Loucy (cell line): ENCODE measurements around the gene STPG2.

ENCODE experiments used
- H2AFZ ChIP-seq: fragments of 200-600 bp; sonication (generic); 2 replicates; pipeline ENCODE4 v1.6.0; 2016; ENCODE audit warnings: antibody characterized with exemption, mild to moderate bottlenecking, low read length, moderate library complexity
- H3F3A ChIP-seq: fragments of 200-600 bp; 2 replicates; pipeline ENCODE4 v1.6.0; 2016; ENCODE audit warnings: antibody characterized with exemption, low read depth, mild to moderate bottlenecking
- H3K27me3 ChIP-seq: fragments of 200-600 bp; sonication (generic); 2 replicates; pipeline ENCODE4 v1.6.1; 2014; ENCODE audit warnings: low read length, mild to moderate bottlenecking; ENCODE audit not compliant: insufficient read depth, poor library complexity, severe bottlenecking
- H3K36me3 ChIP-seq: fragments of 200-600 bp; sonication (generic); 2 replicates; pipeline ENCODE4 v1.6.1; 2016; ENCODE audit warnings: low read length; ENCODE audit not compliant: insufficient read depth
- H3K4me1 ChIP-seq: fragments of 200-600 bp; sonication (generic); 2 replicates; pipeline ENCODE4 v1.5.1; 2014; ENCODE audit warnings: low read length, mild to moderate bottlenecking; ENCODE audit not compliant: insufficient read depth, poor library complexity, severe bottlenecking
- H3K4me2 ChIP-seq: fragments of 200-600 bp; sonication (generic); 2 replicates; pipeline ENCODE4 v1.6.0; 2014; ENCODE audit warnings: antibody characterized with exemption, low read length, low read depth, mild to moderate bottlenecking; ENCODE audit not compliant: poor library complexity, severe bottlenecking
- H3K4me3 ChIP-seq: fragments of 200-600 bp; sonication (generic); 2 replicates; pipeline ENCODE4 v1.5.1; 2014; ENCODE audit warnings: low read length, mild to moderate bottlenecking, mixed read lengths; ENCODE audit not compliant: poor library complexity, severe bottlenecking
- H3K79me2 ChIP-seq: fragments of 200-600 bp; sonication (generic); 2 replicates; pipeline ENCODE4 v1.6.1; 2014; ENCODE audit warnings: low read length; ENCODE audit not compliant: insufficient read depth
- H3K9ac ChIP-seq: fragments of 200-600 bp; sonication (generic); 2 replicates; pipeline ENCODE4 v1.6.0; 2014; ENCODE audit warnings: mild to moderate bottlenecking, low read depth, low read length, moderate library complexity; ENCODE audit not compliant: poor library complexity, severe bottlenecking
- H3K9me2 ChIP-seq: fragments of 200-600 bp; sonication (generic); replicated peaks from 2 replicates; pipeline ENCODE4 v1.6.1; 2016; ENCODE audit warnings: low read depth, low read length, mixed read lengths
- H3K9me3 ChIP-seq: fragments of 200-600 bp; sonication (generic); 2 replicates; pipeline ENCODE4 v1.6.1; 2014; ENCODE audit warnings: mild to moderate bottlenecking, antibody characterized with exemption, low read length, low read depth; ENCODE audit not compliant: insufficient read depth
- H4K20me1 ChIP-seq: fragments of 200-600 bp; sonication (generic); 2 replicates; pipeline ENCODE4 v1.6.0; 2014; ENCODE audit warnings: antibody characterized with exemption, low read length, mild to moderate bottlenecking; ENCODE audit not compliant: insufficient read depth, poor library complexity, severe bottlenecking
- EZH2phosphoT487 ChIP-seq: fragments of 200-600 bp; IDR thresholded peaks from 2 replicates; pipeline ENCODE4 v1.6.1; 2018; ENCODE audit warnings: antibody characterized with exemption, mild to moderate bottlenecking, moderate library complexity, borderline replicate concordance
- TF ChIP-seq, protein P1 (sequence below): fragments of 200-600 bp; sonication (generic); conservative IDR thresholded peaks from 2 replicates; pipeline ENCODE4 v1.5.1; 2014; ENCODE audit warnings: mild to moderate bottlenecking, antibody characterized with exemption, low read length

The STPG2 gene

GRCh38 chr4:97851115-97851514 lies 292.2 kb downstream of the STPG2 start:
- peaks cover 5% of the 10 kb centered on the region; the same call in 1 of the 2 replicates for H3K9me2 ChIP-seq
- no peaks in the 10 kb centered on the region for H3K36me3 ChIP-seq
- H3K4me2 ChIP-seq = no peak overlapping the region
- no peak overlapping the region for H3K4me3 ChIP-seq
- no peaks in the 10 kb centered on the region for H3K27me3 ChIP-seq
- H3K4me1 ChIP-seq = no peaks in the 10 kb centered on the region
- no peaks in the 10 kb centered on the region for H3K79me2 ChIP-seq
- no peak overlapping the region for H3K9ac ChIP-seq
- H2AFZ ChIP-seq = no peak overlapping the region
- TF ChIP-seq EZH2phosphoT487 = no peak
- TF ChIP-seq, protein P1, sequence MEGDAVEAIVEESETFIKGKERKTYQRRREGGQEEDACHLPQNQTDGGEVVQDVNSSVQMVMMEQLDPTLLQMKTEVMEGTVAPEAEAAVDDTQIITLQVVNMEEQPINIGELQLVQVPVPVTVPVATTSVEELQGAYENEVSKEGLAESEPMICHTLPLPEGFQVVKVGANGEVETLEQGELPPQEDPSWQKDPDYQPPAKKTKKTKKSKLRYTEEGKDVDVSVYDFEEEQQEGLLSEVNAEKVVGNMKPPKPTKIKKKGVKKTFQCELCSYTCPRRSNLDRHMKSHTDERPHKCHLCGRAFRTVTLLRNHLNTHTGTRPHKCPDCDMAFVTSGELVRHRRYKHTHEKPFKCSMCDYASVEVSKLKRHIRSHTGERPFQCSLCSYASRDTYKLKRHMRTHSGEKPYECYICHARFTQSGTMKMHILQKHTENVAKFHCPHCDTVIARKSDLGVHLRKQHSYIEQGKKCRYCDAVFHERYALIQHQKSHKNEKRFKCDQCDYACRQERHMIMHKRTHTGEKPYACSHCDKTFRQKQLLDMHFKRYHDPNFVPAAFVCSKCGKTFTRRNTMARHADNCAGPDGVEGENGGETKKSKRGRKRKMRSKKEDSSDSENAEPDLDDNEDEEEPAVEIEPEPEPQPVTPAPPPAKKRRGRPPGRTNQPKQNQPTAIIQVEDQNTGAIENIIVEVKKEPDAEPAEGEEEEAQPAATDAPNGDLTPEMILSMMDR = no peak
- no peaks in the 10 kb centered on the region for H3K9me3 ChIP-seq
- no peaks in the 10 kb centered on the region for H4K20me1 ChIP-seq
- no peaks in the 10 kb centered on the region for H3F3A ChIP-seq

- Histone ChIP-seq H3K9me2 (peaks cover 5% of the 10 kb centered on the region; the same call in 1 of the 2 replicates), H4K20me1 (no peaks in the 10 kb centered on the region), H3F3A (no peaks in the 10 kb centered on the region), H3K36me3 (no peaks in the 10 kb centered on the region), H3K9ac (no peak overlapping the region), H3K4me3 (no peak overlapping the region), H3K4me2 (no peak overlapping the region), H3K79me2 (no peaks in the 10 kb centered on the region), H3K4me1 (no peaks in the 10 kb centered on the region), H2AFZ (no peak overlapping the region), H3K27me3 (no peaks in the 10 kb centered on the region), H3K9me3 (no peaks in the 10 kb centered on the region)
- TF ChIP-seq EZH2phosphoT487 = no peak
- TF ChIP-seq, protein P1 = no peak
These were observed 297.5 kb downstream of the STPG2 start for GRCh38 chr4:97845758-97846157.

GRCh38 chr4:97841512-97841911 lies 301.8 kb downstream of the STPG2 start:
- Histone ChIP-seq H3K9ac (no peak overlapping the region), H3K4me1 (no peaks in the 10 kb centered on the region), H3K79me2 (no peaks in the 10 kb centered on the region), H2AFZ (no peak overlapping the region), H3K9me3 (no peaks in the 10 kb centered on the region), H3K4me3 (no peak overlapping the region), H3K27me3 (no peaks in the 10 kb centered on the region), H3K4me2 (no peak overlapping the region), H3K36me3 (no peaks in the 10 kb centered on the region), H3K9me2 (no peaks in the 10 kb centered on the region), H4K20me1 (no peaks in the 10 kb centered on the region), H3F3A (no peaks in the 10 kb centered on the region)
- TF ChIP-seq, protein P1 = no peak
- no peak for TF ChIP-seq EZH2phosphoT487
